Calu3 (cell line): ENCODE measurements around the gene SLC6A20. TPM values are rescaled to one million over a fixed set of nuclear protein-coding genes. Genes with fewer than 3 reads are reported as not detected.
"Not testable (repeated sequence)": the region's sequence is repeated elsewhere in the genome, so short reads cannot be mapped to it uniquely, and the experiment has no call there.

Experiments used
- BruUV-seq: library from RNA; stranded (reverse); fragments of 400-500 nt; replicated peaks from 2 replicates; lab custom pipeline; 2021; lab: Mats Ljungman, UMichigan
- CTCF ChIA-PET: fragments of 300-600 bp; sonication (Branson Sonifier 250); formaldehyde crosslinking; loops from one replicate; lab custom pipeline; 2022; ENCODE audit warnings: antibody characterized with exemption; lab: Charles Lee
- DNase-seq: peaks from one replicate; pipeline ENCODE4 v3.0.0; 2022
- H3K27ac Mint-ChIP-seq: one replicate; pipeline ENCODE4 v1.8.0; 2022; ENCODE audit warnings: mixed read lengths; ENCODE audit not compliant: unreplicated experiment
- H3K27me3 Mint-ChIP-seq: one replicate; pipeline ENCODE4 v1.8.0; 2022; ENCODE audit warnings: mixed read lengths; ENCODE audit not compliant: unreplicated experiment
- H3K36me3 Mint-ChIP-seq: one replicate; pipeline ENCODE4 v1.8.0; 2022; ENCODE audit warnings: mild to moderate bottlenecking, moderate library complexity, mixed read lengths; ENCODE audit not compliant: insufficient read depth, unreplicated experiment
- H3K4me1 Mint-ChIP-seq: one replicate; pipeline ENCODE4 v1.8.0; 2022; ENCODE audit warnings: mild to moderate bottlenecking, low read depth, mixed read lengths; ENCODE audit not compliant: unreplicated experiment
- H3K4me3 Mint-ChIP-seq: one replicate; pipeline ENCODE4 v1.8.0; 2022; ENCODE audit warnings: mild to moderate bottlenecking, low read depth, moderate library complexity, mixed read lengths; ENCODE audit not compliant: unreplicated experiment
- H3K9me3 Mint-ChIP-seq: one replicate; pipeline ENCODE4 v1.8.0; 2022; ENCODE audit warnings: low read depth, mixed read lengths; ENCODE audit not compliant: unreplicated experiment
- CTCF ChIP-seq: fragments of 200-600 bp; IDR thresholded peaks from one replicate; pipeline ENCODE4 v1.8.0; 2022; ENCODE audit warnings: antibody characterized with exemption; ENCODE audit not compliant: unreplicated experiment
- intact Hi-C: fragments of 100-400 bp; cut with micrococcal nuclease; formaldehyde crosslinking; loops from one replicate; pipeline ENCODE4 v1.10.0; 2022; ENCODE audit not compliant: unreplicated experiment
- total RNA-seq: library from RNA; stranded (reverse); gene quantifications from 2 replicates; pipeline ENCODE4 v1.2.3, GENCODE V29; 2022

Gene SLC6A20
- total RNA-seq, 1 experiment from 2014 or later, result 2.1 TPM

DNA sequence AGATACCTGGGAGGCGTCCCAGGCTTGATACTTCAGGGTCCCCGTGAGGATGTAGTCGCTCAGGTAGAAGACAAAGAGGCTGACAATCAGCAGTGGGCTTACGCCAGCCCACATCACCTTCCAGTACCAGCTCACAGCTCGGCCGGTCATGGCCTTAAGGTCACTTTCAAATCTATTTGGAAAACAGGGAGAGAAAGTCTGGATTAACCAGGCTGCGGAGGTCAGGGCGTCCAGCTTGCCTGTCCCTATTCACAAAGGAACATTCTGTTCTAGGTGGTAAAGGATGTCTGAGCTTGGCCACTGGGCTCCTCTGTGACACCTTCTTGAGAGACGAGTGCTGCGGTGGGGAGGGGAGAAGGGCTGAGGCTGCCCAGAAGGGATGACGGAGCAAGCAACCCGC, 36.5 kb downstream of the SLC6A20 start:
- intact Hi-C loops, result no loop called here
- Mint-ChIP-seq H3K9me3 (no peaks in the 10 kb centered on the region), H3K36me3 (no peaks in the 10 kb centered on the region), H3K4me3 (no peak overlapping the region), H3K27ac (no peak overlapping the region), H3K27me3 (no peaks in the 10 kb centered on the region), H3K4me1 (no peaks in the 10 kb centered on the region)
- TF ChIP-seq CTCF, result no peak
- CTCF ChIA-PET, result interaction anchor here (4.9 kb wide), 1 partner anchor 73 kb away, joined by 36 read pairs; no protein-coding TSS in a partner anchor
- no TSS peak for BruUV-seq
- no peak for DNase-seq

DNA sequence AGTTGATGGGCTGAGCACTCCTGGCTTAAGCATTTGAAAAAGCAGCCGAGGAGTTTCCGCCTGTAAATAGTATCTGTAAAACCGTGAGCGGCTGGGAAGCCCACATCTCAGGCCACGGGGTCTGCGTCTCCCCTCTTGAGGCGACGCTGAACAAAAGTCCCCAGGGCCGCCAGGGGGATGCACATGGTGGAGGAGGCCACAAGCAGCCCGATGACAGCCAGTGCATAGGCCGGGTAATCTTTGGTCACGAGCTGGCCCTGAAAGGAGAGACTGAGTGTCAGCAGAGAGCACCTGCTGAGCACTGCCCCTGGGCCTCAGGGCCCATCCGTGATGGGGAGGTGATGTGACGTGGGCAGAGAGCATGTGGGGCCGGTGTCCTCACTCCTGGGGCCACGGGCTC, 37.5 kb downstream of the SLC6A20 start:
- intact Hi-C loops, result no loop called here
- Mint-ChIP-seq H3K4me3 (no peak overlapping the region), H3K9me3 (no peaks in the 10 kb centered on the region), H3K27ac (no peak overlapping the region), H3K36me3 (no peaks in the 10 kb centered on the region), H3K4me1 (no peaks in the 10 kb centered on the region), H3K27me3 (no peaks in the 10 kb centered on the region)
- no TSS peak for BruUV-seq
- CTCF ChIA-PET, result interaction anchor here (4.9 kb wide), 1 partner anchor 74 kb away, joined by 36 read pairs; no protein-coding TSS in a partner anchor
- no peak for DNase-seq
- no peak for TF ChIP-seq CTCF

GRCh38 chr3:45757141-45757540, 39.2 kb downstream of the SLC6A20 start:
- intact Hi-C loops, H3K9me3 Mint-ChIP-seq, H3K4me3 Mint-ChIP-seq, H3K27me3 Mint-ChIP-seq, DNase-seq, CTCF ChIA-PET, H3K4me1 Mint-ChIP-seq, H3K27ac Mint-ChIP-seq, BruUV-seq, H3K36me3 Mint-ChIP-seq: not testable (repeated sequence)

DNA sequence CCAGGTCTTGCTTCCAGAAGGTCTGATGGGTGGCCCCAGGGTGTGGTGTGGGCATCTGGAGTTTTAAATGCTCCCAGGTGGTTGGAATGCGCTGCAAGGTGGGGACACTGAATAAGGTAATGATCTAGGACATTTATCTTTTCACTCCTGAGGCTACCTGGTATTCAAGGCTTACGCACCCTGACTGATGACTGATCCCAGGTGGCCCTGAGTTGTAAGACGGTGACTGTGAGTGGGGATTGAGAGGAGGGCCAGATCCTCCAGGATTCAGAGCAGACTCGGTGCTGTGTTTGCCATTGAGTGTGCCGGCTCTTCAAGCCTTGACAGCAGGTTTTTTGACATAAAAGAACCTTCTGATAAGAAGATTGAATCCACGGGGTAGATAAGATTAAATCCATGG, 40.3 kb downstream of the SLC6A20 start:
- intact Hi-C loops, result no loop called here
- no TSS peak for BruUV-seq
- H3K4me1 Mint-ChIP-seq, result no peaks in the 10 kb centered on the region
- no peak for TF ChIP-seq CTCF
- H3K27ac Mint-ChIP-seq, result no peak overlapping the region
- no peak overlapping the region for H3K4me3 Mint-ChIP-seq
- H3K36me3 Mint-ChIP-seq, result no peaks in the 10 kb centered on the region
- no peaks in the 10 kb centered on the region for H3K9me3 Mint-ChIP-seq
- no peak for DNase-seq
- CTCF ChIA-PET, result no interaction called here
- no peaks in the 10 kb centered on the region for H3K27me3 Mint-ChIP-seq

- H3K4me1 Mint-ChIP-seq, result no peaks in the 10 kb centered on the region
- no peaks in the 10 kb centered on the region for H3K27me3 Mint-ChIP-seq
- H3K27ac Mint-ChIP-seq, result no peak overlapping the region
- no peak for DNase-seq
- H3K36me3 Mint-ChIP-seq, result peaks cover 4% of the 10 kb centered on the region
- no TSS peak for BruUV-seq
- intact Hi-C loops, result no loop called here
- no peak for TF ChIP-seq CTCF
- H3K9me3 Mint-ChIP-seq, result no peaks in the 10 kb centered on the region
- CTCF ChIA-PET, result no interaction called here
- no peak overlapping the region for H3K4me3 Mint-ChIP-seq
Observed at GRCh38 chr3:45754461-45754860, 41.9 kb downstream of the SLC6A20 start.
